Activated CD8-positive, alpha-beta memory T cell treated with anti-CD3 and anti-CD28 coated beads, Interleukin-2, amount 10 ng/mL, durations not matched to agents 7 days and 5 days (primary cell): Measurements from ENCODE around the gene TSPAN3. TPM values are rescaled to one million over a fixed set of nuclear protein-coding genes. Genes with fewer than 3 reads are reported as not detected.

Experiments used
- ATAC-seq: fragments of 150-1000 bp; cut with Tn5 transposase; one replicate; pipeline ENCODE4 v1.10.0; 2021; ENCODE audit warnings: moderate library complexity
- CTCF ChIA-PET: fragments of 350-600 bp; sonication (Branson Sonifier 250); formaldehyde crosslinking; loops from one replicate; lab custom pipeline; 2021; ENCODE audit warnings: antibody characterized with exemption; lab: Charles Lee
- DNase-seq: peaks from one replicate; pipeline ENCODE4 v3.0.0-alpha.2; 2020
- H3K27ac Mint-ChIP-seq: one replicate; pipeline ENCODE4 v1.8.0; 2021; ENCODE audit warnings: mild to moderate bottlenecking, mixed read lengths
- H3K27me3 Mint-ChIP-seq: one replicate; pipeline ENCODE4 v1.8.0; 2021; ENCODE audit warnings: mixed read lengths
- H3K36me3 Mint-ChIP-seq: one replicate; pipeline ENCODE4 v1.8.0; 2021; ENCODE audit warnings: mild to moderate bottlenecking, mixed read lengths
- H3K4me1 Mint-ChIP-seq: one replicate; pipeline ENCODE4 v1.8.0; 2021; ENCODE audit warnings: mixed read lengths
- H3K4me3 Mint-ChIP-seq: one replicate; pipeline ENCODE4 v1.8.0; 2021; ENCODE audit warnings: mild to moderate bottlenecking, moderate library complexity, mixed read lengths
- H3K9me3 Mint-ChIP-seq: one replicate; pipeline ENCODE4 v1.8.0; 2022; ENCODE audit warnings: low read depth, mixed read lengths
- total RNA-seq, 2 experiments: library from RNA; stranded (reverse); gene quantifications; one replicate each; pipeline ENCODE4 v1.2.3, GENCODE V29; 2021

Gene TSPAN3
- total RNA-seq, 2 experiments from 2014 or later, result 20.9 to 29.4 TPM

GRCh38 chr15:77010857-77011256, 60.1 kb downstream of the TSPAN3 start:
- CTCF ChIA-PET, result interaction anchor here (1.6 kb wide), 1 partner anchor 37 kb away, joined by 5 read pairs; no protein-coding TSS in a partner anchor
- Mint-ChIP-seq H3K36me3 (peaks cover 49% of the 10 kb centered on the region), H3K4me3 (no peak overlapping the region), H3K27ac (peak overlapping the region; percentile 73), H3K9me3 (no peaks in the 10 kb centered on the region), H3K27me3 (no peaks in the 10 kb centered on the region), H3K4me1 (peaks cover 88% of the 10 kb centered on the region)
- DNase-seq, result no peak
- no peak for ATAC-seq

GRCh38 chr15:77010312-77010686, 60.6 kb downstream of the TSPAN3 start:
- CTCF ChIA-PET, result interaction anchor here (1.5 to 4.5 kb wide), 3 partner anchors 14 to 37 kb away, joined by 3 to 19 read pairs (median 5); partner anchors contain the start of gene PSTPIP1
- Mint-ChIP-seq H3K36me3 (peaks cover 54% of the 10 kb centered on the region), H3K27ac (peak overlapping the region; percentile 73), H3K4me3 (no peak overlapping the region), H3K27me3 (no peaks in the 10 kb centered on the region), H3K4me1 (peaks cover 88% of the 10 kb centered on the region), H3K9me3 (no peaks in the 10 kb centered on the region)
- ATAC-seq, result no peak
- no peak for DNase-seq

GRCh38 chr15:77009646-77010311, 61.1 kb downstream of the TSPAN3 start:
- Mint-ChIP-seq H3K36me3 (peaks cover 54% of the 10 kb centered on the region), H3K9me3 (no peaks in the 10 kb centered on the region), H3K4me3 (no peak overlapping the region), H3K4me1 (peaks cover 87% of the 10 kb centered on the region), H3K27me3 (no peaks in the 10 kb centered on the region), H3K27ac (peak overlapping the region; percentile 62)
- CTCF ChIA-PET, result interaction anchor here (1.5 to 4.5 kb wide), 2 partner anchors 14 kb away, joined by 3 to 19 read pairs; partner anchors contain the start of gene PSTPIP1
- no peak for DNase-seq
- ATAC-seq, result no peak

GRCh38 chr15:77009176-77009575, 61.7 kb downstream of the TSPAN3 start:
- H3K4me3 Mint-ChIP-seq, result no peak overlapping the region
- CTCF ChIA-PET, result interaction anchor here (1.5 to 4.5 kb wide), 2 partner anchors 14 to 15 kb away, joined by 3 to 19 read pairs; partner anchors contain the start of gene PSTPIP1
- no peaks in the 10 kb centered on the region for H3K9me3 Mint-ChIP-seq
- no peak for ATAC-seq
- DNase-seq, result no peak
- peaks cover 59% of the 10 kb centered on the region for H3K36me3 Mint-ChIP-seq
- H3K27me3 Mint-ChIP-seq, result no peaks in the 10 kb centered on the region
- peaks cover 87% of the 10 kb centered on the region for H3K4me1 Mint-ChIP-seq
- H3K27ac Mint-ChIP-seq, result no peak overlapping the region

GRCh38 chr15:77004189-77004588, 66.7 kb downstream of the TSPAN3 start:
- Mint-ChIP-seq H3K27me3 (no peaks in the 10 kb centered on the region), H3K9me3 (no peaks in the 10 kb centered on the region), H3K27ac (peak overlapping the region; percentile 87), H3K4me1 (peaks cover 86% of the 10 kb centered on the region), H3K4me3 (peak overlapping the region; percentile 62), H3K36me3 (peaks cover 53% of the 10 kb centered on the region)
- ATAC-seq (no peak), DNase-seq (no peak)
- CTCF ChIA-PET, result interaction anchor here (1.4 to 1.6 kb wide), 3 partner anchors 9 to 27 kb away, joined by 3 to 7 read pairs (median 3); no protein-coding TSS in a partner anchor

GRCh38 chr15:77002954-77003912, 67.7 kb downstream of the TSPAN3 start:
- ATAC-seq (peak; percentile 75), DNase-seq (peak; percentile 91)
- peaks cover 90% of the 10 kb centered on the region for H3K4me1 Mint-ChIP-seq
- H3K27me3 Mint-ChIP-seq, result no peaks in the 10 kb centered on the region
- peaks cover 59% of the 10 kb centered on the region for H3K36me3 Mint-ChIP-seq
- CTCF ChIA-PET, result interaction anchor here (0.9 to 1.5 kb wide), 8 partner anchors 9 to 30 kb away, joined by 3 to 11 read pairs (median 6); no protein-coding TSS in a partner anchor
- H3K27ac Mint-ChIP-seq, result peak overlapping the region; percentile 87
- peak overlapping the region; percentile 62 for H3K4me3 Mint-ChIP-seq
- no peaks in the 10 kb centered on the region for H3K9me3 Mint-ChIP-seq

GRCh38 chr15:77002436-77002835, 68.5 kb downstream of the TSPAN3 start:
- CTCF ChIA-PET, result interaction anchor here (1.0 to 1.5 kb wide), 6 partner anchors 11 to 29 kb away, joined by 3 to 11 read pairs (median 6); no protein-coding TSS in a partner anchor
- no peak for DNase-seq
- peak; percentile 2 for ATAC-seq

GRCh38 chr15:77001966-77002365, 68.9 kb downstream of the TSPAN3 start:
- Mint-ChIP-seq H3K4me3 (peak overlapping the region; percentile 64), H3K27ac (peak overlapping the region; percentile 87), H3K27me3 (no peaks in the 10 kb centered on the region), H3K36me3 (peaks cover 61% of the 10 kb centered on the region), H3K4me1 (peaks cover 98% of the 10 kb centered on the region), H3K9me3 (no peaks in the 10 kb centered on the region)
- CTCF ChIA-PET, result interaction anchor here (1.0 to 9.0 kb wide), 3 partner anchors 11 to 29 kb away, joined by 4 to 103 read pairs (median 5); no protein-coding TSS in a partner anchor
- DNase-seq (no peak), ATAC-seq (no peak)

More at GRCh38 chr15:77002436-77002835, 68.5 kb downstream of the TSPAN3 start:
- H3K27me3 Mint-ChIP-seq, result no peaks in the 10 kb centered on the region
- H3K36me3 Mint-ChIP-seq, result peaks cover 57% of the 10 kb centered on the region
- peak overlapping the region; percentile 87 for H3K27ac Mint-ChIP-seq
- no peaks in the 10 kb centered on the region for H3K9me3 Mint-ChIP-seq
- peaks cover 95% of the 10 kb centered on the region for H3K4me1 Mint-ChIP-seq
- peak overlapping the region; percentile 62 for H3K4me3 Mint-ChIP-seq

- no peaks in the 10 kb centered on the region for H3K27me3 Mint-ChIP-seq
- H3K4me3 Mint-ChIP-seq, result peak overlapping the region; percentile 64
- H3K36me3 Mint-ChIP-seq, result peaks cover 59% of the 10 kb centered on the region
- ATAC-seq, result no peak
- no peak for DNase-seq
- CTCF ChIA-PET, result interaction anchor here (1.0 to 9.0 kb wide), 4 partner anchors 12 to 28 kb away, joined by 3 to 103 read pairs (median 4); no protein-coding TSS in a partner anchor
- H3K27ac Mint-ChIP-seq, result peak overlapping the region; percentile 74
- H3K9me3 Mint-ChIP-seq, result no peaks in the 10 kb centered on the region
- H3K4me1 Mint-ChIP-seq, result peaks cover 92% of the 10 kb centered on the region
Observed at GRCh38 chr15:77001351-77001750, 69.6 kb downstream of the TSPAN3 start.

- ATAC-seq, result no peak
- Mint-ChIP-seq H3K9me3 (no peaks in the 10 kb centered on the region), H3K4me1 (peaks cover 79% of the 10 kb centered on the region), H3K36me3 (peaks cover 58% of the 10 kb centered on the region), H3K27ac (peak overlapping the region; percentile 98), H3K27me3 (no peaks in the 10 kb centered on the region), H3K4me3 (peak overlapping the region; percentile 41)
- DNase-seq, result no peak
- CTCF ChIA-PET, result interaction anchor here (1.0 to 9.0 kb wide), 3 partner anchors 12 to 27 kb away, joined by 5 to 103 read pairs (median 14); no protein-coding TSS in a partner anchor
Observed at GRCh38 chr15:76999996-77000395, 70.9 kb downstream of the TSPAN3 start.

GRCh38 chr15:76998663-76999285, 72.1 kb downstream of the TSPAN3 start:
- Mint-ChIP-seq H3K4me3 (peak overlapping the region; percentile 97), H3K27ac (peak overlapping the region; percentile 98), H3K9me3 (no peaks in the 10 kb centered on the region), H3K27me3 (no peaks in the 10 kb centered on the region), H3K4me1 (peaks cover 78% of the 10 kb centered on the region), H3K36me3 (peaks cover 48% of the 10 kb centered on the region)
- CTCF ChIA-PET, result interaction anchor here (0.6 to 9.0 kb wide), 7 partner anchors 9 to 544 kb away, joined by 3 to 103 read pairs (median 14); no protein-coding TSS in a partner anchor
- DNase-seq, result no peak
- ATAC-seq, result no peak
